GM21619 (cell line): ENCODE results near the gene KRT3.

Experiments used
- ATAC-seq: cut with Tn5 transposase; IDR thresholded peaks from one replicate; pipeline ENCODE4 v1.9.1; 2021; ENCODE audit not compliant: unreplicated experiment

The KRT3 gene

GRCh38 chr12:52827499-52828090 is 31.7 kb upstream of the KRT3 start:
- no peak for ATAC-seq

DNA sequence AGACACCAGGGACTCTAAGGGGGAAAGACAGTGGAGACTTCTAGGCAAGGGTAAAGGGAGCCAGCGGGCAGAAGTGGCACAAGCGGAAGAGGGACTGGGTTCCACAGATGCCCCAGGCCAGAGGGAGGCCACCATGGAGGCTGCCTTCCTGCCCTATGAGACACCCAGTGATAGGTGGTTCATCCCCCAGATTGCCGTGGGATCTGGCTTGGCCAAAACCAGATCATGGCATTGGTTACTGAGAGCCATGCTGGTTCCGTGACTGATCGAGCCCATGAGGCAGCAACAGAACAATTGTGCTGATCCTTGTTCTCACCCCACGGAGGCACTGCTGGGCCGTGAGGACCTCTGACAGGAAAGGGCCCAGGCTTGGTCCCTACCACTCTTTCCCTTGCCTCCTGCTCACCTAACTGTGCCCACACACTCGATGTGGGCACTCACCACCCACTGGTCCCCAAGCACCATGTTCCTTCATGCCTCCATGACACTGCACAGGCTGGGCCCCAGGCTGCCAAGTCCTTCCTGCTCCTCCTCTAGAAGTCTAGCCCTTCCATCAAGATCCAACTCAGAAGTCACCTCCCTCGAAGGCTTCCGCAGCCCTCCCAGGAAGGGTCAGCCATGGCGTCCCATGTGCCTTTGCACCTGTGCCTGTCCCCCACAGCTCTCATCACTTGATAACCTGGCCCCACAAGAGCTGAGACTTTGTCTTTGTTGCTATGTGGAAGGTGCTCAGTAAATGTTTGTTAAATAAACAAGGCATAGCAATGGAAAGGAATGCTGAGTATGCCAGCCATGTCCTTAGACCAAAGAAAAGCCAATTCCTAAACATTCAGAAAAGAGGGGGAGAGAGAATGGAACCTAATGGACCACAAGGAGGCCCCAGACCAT is 30.9 kb upstream of the KRT3 start:
- no peak for ATAC-seq

DNA sequence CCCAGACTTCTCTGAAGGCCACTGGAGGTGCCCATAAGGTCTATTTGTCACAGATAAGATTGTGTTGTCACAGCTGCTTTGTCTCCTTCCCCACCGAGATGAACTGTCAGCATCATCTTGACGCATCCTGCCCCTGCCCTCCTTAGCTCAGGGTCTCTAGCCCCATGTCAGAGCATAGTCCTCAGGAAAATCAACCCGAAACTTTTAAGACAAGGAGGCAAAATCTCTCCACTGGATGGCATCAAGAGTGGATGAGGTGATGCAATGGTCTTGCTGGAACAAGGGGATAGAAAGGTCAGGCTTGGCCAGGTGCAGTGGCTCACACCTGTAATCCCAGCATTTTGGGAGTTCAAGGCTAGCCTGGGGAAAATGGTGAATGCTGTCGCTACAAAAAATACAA is 30.0 kb upstream of the KRT3 start:
- ATAC-seq = no peak

DNA sequence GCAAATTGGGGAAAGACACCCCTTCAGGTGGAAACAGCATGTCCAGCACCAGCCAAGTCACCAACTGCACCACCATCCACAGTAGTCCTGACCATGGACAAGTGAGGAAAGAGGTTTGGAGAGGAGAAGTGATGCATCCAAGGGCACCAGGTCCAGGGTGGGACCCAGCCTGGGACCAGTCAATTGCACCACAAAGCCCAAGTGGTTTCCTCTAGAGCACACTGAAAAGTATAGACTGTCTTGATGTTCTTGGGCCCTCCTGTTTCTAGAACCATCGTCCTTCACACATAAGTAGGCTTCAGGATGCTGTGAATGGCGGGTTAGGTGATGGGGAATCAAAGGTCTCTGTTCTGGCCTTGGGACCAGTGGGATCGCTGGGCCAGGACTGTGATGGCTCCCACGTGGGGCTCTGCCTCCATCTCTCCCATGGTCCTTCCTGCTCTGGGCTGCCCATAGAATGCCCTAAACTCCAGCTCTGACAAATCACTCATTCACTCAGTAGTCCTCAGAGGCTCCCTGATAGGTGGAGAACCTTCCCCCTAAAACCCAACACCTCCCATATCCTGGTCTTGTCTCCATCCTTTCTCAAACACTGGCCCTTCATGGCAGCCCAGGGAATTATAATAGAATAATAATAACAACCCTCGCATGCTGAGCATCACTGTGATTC is 29.0 kb upstream of the KRT3 start:
- ATAC-seq = no peak

DNA sequence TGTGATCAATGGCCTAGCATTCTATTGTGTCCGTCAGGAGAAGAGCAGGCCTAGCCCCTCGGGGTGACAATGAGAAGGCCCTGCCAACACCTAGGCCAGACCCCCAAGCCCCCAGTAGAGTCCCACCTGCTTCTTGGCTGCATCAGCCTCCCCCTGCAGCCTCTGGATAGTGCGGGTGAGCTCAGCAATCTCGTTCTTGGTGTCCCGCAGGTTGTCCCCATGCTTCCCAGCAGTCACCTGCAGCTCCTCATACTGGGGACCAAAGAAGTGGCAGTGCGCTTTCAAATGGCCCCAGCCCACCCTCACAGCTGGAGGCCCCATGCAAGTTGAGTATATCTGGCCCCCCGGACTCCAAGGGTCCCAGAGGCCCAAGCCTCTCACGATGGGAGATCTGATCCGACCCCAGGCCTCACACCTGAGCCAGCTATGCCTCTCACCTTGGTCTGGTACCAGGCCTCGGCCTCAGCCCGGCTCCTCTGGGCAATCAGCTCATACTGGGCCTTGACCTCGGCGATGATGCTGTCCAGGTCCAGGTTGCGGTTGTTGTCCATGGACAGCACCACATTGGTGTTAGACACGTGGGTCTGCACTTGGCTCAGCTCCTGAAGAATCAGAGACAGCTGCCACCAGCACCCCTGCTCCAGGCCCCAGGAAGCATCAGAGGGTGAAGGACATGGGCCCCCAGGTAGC is 28.0 kb upstream of the KRT3 start:
- no peak for ATAC-seq

DNA sequence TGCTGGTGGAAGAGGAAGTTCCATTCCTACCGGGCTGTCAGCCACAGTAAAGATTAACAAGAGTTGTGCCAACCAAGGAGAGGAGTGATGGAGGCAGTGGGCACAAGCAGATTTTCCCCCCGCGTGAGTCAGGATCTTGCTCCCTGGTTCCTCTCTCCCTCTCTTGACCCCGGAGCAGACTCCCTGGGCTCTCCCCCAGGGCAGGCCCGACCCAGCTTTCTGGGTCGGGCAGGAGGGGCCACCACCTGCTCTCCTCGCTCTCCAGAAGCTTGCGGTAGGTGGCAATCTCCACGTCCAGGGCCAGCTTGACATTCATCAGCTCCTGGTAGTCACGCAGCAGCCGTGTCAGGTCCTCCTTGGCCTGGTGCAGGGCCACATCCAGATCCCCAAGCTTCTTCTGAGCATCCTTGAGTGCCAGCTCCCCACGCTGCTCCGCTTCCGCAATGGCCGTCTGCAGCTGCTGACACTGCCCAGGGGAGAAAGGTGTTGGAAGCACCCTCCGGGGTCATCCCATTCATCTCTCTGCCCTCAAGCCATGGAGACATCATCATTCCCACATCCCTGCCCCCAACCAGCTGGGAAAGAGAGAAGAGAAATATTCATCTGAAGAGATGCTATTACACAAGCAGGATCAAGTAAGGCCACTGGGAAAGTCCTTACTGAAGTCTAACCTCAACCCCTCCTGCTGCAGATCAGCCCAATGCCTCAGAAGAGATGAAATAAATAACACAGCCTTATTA is 27.0 kb upstream of the KRT3 start:
- no peak for ATAC-seq

- no peak for ATAC-seq
Observed at GRCh38 chr12:52821826-52822660, 26.1 kb upstream of the KRT3 start.

GRCh38 chr12:52821071-52821730 is 25.3 kb upstream of the KRT3 start:
- no peak for ATAC-seq

GRCh38 chr12:52820521-52820920 is 24.6 kb upstream of the KRT3 start:
- no peak for ATAC-seq

- no peak for ATAC-seq
Observed at GRCh38 chr12:52819731-52820510, 24.0 kb upstream of the KRT3 start.

- no peak for ATAC-seq
Observed at GRCh38 chr12:52818887-52819420, 23.0 kb upstream of the KRT3 start.

DNA sequence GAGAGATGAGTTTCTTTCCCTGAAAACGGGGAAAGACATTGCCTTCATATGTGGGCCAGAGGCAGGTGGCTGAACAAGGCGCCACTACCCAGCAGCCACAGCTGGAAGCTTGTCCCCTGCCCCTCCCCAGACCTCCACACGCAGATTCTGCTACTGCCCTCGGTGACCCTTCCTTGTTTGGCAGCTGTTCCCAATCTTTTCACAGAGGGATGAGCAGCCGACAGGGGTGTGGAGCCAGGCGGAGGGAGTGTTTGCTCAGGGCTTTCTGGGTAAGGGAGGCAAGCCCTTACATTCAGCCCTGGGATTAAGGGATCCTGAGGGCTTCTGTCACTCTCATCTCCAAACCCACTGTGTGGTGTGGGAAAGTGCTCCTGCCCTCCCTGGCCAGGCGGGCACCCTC is 22.5 kb upstream of the KRT3 start:
- no peak for ATAC-seq

DNA sequence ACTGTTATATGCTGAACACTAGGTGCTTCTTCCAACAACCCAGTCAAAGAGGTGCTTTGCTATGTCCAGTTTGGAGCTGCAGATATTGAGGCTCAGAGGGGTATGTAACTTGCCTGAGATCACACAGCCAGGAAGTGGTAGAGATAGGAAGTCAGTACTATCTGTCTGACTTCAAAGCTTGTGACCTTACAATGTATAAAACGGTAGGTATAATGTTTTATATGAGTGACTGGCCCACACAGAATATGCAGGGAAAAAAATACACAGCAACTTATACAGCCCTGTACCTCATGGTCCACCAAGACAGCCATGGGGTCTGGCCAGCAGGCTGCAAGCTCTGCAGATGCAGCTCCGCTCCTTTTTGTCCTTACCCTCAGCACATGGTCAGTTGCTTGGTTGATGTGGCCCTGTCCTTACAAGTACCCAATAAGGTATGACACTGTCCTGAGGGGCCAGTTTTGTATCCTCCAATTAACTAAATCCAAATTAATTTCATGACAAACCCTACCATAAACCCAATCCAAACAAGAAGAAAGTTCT is 21.9 kb upstream of the KRT3 start:
- no peak for ATAC-seq

DNA sequence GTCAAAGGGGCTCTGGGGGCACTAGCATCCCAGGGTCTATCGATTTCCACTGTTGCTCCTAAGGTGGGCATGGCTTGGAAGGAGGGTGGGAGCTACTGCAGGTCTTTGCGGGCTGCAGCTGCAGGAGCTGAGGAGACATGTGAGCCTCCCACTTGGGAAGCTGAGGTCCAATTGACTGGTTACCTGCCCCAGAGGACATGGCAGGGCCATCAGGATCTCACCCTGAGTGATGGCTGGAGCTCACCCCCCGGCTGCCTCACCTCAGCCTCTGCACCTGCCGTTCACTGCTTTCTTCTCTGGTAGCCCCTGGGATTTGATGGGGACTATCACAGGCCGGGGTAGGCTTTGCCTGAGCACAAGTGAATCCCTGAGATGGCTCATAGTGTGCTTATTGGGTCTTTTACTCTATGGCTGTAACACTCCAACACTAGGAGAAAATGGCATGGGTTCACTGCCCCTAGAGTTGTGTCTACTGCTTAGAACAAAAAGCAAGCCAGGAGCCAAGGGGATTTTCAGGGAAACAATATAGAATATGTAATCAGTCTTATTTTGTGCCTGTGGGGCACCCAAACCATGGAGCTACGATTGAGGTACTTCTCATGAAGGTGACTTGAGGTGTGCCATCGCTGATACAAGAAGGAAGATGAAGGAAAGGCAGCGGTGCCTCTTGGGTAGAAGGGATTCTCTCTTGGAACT is 21.2 kb upstream of the KRT3 start:
- no peak for ATAC-seq

DNA sequence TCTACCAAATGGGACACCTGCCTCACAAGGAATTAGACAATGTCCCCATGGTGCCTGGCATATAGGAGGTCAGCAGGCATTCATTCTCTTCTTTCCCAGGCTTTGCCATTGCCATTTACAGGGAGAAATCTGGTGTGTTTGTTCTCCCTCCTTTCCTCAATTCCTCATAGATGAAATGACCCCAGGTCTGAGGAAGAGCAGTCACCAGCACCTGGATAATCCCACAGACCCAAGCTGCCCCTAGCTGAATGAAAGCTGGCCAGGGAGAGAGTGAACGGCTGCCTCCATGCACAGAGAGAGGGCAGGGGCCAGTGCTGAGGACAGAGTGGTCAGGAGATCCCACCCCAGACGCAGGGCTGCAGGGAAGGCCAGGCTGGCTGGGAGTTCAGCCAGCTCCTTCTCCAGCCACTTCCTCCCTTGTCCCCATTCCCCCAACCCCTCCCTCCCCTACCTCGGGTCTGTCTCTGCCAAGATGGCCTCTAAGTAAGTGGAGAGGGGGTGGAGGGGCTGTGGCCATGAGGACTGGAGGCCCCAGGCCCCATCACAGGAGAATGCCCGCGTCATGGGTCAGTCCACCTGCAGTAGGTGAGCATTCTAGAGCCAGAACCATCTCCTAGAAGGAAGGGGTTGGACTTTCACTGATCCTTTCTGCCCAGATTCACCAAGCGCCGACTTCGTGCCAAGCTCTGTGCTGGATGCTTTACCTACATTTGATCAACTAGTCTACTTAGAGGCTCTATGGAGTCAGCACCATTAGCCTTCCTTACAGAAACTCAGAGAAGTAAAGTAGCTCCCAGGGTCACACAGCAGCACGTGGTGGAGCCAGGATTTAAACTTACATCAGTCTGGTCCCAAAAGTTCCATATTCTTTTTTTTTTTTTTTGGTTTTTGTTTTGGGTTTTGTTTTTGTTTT is 20.0 kb upstream of the KRT3 start:
- no peak for ATAC-seq

DNA sequence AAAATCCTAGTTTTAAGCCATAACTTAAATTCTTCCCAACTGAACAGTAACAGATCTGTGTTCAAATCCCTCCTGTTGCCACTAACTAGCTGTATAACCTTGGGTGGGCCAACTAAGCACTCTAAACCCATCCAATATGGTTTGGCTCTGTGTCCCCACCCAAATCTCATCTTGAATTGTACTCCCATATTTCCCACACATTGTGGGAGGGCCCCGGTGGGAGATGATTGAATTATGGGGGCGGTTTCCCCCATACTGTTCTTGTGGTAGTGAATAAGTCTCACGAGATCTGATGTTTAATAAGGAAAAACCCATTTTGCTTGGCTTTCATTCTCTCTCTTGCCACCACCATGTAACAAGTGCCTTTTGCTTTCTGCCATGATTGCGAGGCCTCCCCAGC is 19.2 kb upstream of the KRT3 start:
- ATAC-seq = no peak
